ENCODE results near the gene KIF6.

- TF ChIP-seq CTCF (IDR thresholded peaks at IDR 0.05) (no peak), POLR2A (IDR thresholded peaks at IDR 0.05) (no peak)
Measured at GRCh38 chr6:39421383-39422225, 303.6 kb downstream of the KIF6 start.

Measured in uterus (tissue), 2 donors.